GM18873 (cell line): ENCODE measurements around the gene LRFN5.
A peak's percentile ranks its signal among the peaks of the same experiment; 100 is the strongest.
"Not testable (repeated sequence)": the region's sequence is repeated elsewhere in the genome, so short reads cannot be mapped to it uniquely, and the experiment has no call there.

Source experiments
- ATAC-seq: cut with Tn5 transposase; IDR thresholded peaks from one replicate; pipeline ENCODE4 v1.9.1; 2021; ENCODE audit warnings: mild to moderate bottlenecking, moderate library complexity, moderate number of reproducible peaks; ENCODE audit not compliant: unreplicated experiment, low FRiP score

Gene LRFN5

DNA sequence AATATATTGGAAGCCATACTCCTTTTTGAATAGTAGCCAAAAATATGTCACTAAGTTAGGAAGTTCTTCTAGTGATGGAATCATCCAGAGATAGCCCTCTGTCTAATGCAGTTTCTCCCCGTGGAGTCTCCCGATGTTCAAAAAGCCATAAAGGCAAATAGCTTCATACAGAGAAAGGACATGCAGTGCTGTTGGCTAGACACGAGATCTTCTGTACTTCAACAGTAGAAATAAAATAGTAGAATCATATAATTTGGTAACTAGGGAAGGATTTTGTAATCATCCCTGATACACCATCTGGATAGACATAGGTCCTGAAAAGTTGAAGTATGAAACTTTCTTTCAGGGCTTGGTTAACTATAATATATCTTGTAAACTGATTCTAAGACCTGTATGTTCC lies 27.6 kb downstream of the LRFN5 start:
- no peak for ATAC-seq

DNA sequence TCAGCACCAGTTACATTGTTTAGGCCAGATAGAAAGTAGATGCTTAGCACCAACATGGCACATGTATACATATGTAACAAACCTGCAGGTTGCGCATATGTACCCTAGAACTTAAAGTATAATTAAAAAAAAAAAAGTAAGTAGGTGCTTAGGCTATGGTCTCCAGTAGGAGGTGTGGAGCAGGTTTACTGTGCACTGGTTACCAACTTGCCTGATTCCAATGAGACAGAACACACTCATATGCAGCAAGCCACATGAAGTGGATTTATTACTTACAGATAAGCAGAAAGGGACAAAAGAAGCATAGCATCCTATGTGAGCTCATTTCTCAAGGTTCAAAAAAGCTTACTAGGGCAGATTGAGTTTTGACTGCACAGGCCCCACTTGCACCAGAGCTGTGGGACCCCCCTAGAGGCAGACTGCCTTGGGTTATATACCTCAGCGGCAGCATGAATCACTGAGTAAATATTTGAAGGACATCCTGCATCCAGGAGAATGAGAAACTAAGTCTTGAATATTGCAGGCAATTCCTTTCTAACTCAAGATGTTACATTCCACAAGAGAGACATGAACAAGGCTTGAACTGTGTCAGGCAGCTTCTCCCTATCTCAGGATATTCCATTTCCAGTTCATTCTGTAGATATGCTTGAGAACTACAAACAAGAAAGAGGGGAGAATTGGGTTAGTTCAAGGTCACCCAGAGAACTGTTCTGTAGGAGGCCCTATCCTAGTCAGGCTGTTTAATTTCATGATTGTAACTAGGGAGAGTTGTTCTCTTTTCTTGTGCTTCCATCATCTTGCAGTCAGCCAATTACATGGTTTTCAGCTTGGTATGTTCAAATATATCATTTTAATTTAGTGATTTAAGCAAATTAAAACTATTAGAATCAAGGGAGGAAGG lies 30.1 kb downstream of the LRFN5 start:
- ATAC-seq: no peak

DNA sequence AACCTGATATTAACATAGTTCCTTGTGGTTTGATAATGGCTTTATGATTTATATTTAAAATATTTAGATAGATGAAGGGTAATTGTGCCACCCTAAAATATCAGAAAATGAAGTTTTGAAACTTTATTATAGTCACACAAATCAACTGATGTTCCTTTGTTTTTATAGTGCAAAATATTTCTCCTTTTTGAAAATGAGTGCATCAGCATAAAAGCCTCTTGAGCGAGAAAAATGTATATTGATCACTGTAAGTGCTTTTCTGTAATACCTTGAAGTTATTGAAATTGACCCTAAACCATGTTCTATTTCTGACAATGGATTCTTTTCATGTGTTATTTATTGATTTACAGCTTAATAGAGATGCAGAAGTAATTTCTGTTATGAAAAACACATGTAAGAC lies 35.0 kb downstream of the LRFN5 start:
- ATAC-seq: no peak

- ATAC-seq: no peak
Measured at GRCh38 chr14:41642367-41642766, 35.7 kb downstream of the LRFN5 start.

DNA sequence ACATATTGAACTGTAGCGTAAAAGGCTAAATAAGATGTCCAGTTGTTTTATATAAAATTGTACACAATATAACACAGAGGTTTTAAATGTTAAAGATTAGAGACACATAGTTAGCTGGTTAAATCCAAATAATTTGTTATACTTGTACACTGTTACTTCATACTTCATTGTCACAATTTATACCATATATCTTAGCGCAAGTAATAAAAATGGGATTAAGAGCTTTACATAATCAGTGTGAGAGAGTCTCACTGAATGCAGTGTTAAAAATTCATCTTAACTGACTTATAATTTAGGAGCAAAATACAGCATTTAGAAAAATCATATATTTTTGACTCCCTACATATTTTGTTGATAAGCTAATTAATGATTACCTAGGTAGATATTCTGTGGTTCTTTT lies 36.1 kb downstream of the LRFN5 start:
- no peak for ATAC-seq

GRCh38 chr14:41644606-41645005 lies 37.9 kb downstream of the LRFN5 start:
- ATAC-seq: no peak

DNA sequence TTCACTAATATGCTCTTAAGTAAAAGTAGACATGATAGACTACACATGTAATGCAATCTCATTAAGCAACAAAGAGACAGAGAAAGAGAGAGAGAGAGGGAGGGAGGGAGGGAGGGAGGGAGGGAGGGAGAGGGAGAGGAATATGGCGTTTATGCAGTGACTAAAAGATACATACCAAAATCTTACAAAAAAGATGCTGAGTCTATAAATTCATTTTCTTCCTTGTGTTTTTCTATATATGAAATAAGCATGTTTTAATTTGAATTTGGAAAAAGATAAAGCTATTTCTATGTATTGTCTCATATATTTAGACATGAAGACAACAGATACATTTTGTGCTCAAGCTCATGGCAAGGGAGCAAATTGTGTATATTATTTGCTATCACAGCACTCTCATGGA lies 44.1 kb downstream of the LRFN5 start:
- ATAC-seq: no peak

DNA sequence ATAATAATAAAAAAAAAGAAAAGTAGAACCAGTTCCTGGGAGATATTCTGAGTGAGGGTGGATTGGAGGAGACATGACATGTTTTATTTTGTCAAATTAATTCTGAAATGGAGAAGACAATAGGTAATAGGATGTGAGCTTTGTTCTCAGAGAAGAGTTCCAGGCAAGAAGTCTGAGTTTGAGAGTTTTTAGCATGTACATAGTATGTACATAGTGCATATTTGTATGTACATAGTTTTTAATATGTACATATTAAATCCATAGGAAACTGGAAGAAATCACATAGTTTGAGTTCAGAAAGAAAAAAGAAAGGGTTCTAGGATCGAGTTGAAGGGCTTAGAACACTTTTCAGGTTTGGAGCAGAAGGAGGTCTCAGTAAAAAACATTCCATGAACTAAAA lies 47.5 kb downstream of the LRFN5 start:
- ATAC-seq: no peak

GRCh38 chr14:41662780-41663472 lies 56.2 kb downstream of the LRFN5 start:
- no peak for ATAC-seq

- no peak for ATAC-seq
Measured at GRCh38 chr14:41663473-41663850, 56.8 kb downstream of the LRFN5 start.

DNA sequence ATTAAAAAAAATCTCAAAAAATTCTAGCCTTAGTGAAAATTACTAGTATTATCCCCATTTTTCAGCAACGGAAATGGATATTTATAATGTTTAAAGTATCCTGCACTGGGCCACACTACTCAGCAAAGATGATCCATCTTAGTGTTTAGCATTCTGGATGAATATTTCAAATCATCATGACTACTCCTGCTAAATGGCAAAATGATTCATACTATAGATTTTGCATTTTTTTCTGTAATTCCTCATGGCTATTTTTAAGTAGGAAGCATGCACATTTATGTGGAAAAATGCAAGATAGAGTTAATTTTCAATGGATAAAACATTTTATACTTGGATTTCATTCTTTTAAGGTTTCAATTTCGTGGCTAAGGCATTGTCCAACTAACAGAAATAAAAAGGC lies 59.6 kb downstream of the LRFN5 start:
- no peak for ATAC-seq

DNA sequence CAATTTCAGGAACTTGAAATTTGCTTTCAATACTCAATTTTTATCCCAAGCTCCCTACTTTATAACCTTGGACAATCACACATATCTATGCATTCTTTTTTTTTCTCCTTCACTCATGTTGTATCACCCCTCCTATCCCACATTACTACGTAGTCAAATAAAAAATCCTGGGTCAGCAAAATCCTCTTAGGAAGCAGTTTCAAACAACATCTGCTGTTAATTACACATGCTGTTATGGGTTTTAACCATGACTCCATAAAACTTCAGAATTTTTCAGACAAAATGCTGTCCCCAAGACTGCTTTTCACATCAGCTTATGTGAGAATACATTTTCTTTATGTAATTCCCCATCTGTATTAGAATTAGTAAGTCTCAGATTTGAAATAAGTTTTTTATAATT lies 61.7 kb downstream of the LRFN5 start:
- no peak for ATAC-seq

DNA sequence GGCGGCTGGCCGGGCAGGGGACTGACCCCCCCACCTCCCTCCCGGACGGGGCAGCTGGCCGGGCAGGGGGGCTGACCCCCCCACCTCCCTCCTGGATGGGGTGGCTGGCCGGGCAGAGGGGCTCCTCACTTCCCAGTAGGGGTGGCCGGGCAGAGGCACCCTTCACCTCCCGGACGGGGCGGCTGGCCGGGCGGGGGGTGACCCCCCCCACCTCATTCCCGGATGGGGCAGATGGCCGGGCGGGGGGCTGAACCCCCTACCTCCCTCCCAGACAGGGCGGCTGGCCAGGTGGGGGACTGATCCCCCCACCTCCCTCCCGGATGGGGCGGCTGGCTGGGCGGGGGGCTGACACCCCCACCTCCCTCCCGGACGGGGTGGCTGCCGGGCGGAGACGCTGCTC lies 66.9 kb downstream of the LRFN5 start:
- not testable (repeated sequence) for ATAC-seq

- ATAC-seq: not testable (repeated sequence)
Measured at GRCh38 chr14:41674511-41674971, 67.9 kb downstream of the LRFN5 start.

- no peak for ATAC-seq
Measured at GRCh38 chr14:41699486-41699885, 92.8 kb downstream of the LRFN5 start.

DNA sequence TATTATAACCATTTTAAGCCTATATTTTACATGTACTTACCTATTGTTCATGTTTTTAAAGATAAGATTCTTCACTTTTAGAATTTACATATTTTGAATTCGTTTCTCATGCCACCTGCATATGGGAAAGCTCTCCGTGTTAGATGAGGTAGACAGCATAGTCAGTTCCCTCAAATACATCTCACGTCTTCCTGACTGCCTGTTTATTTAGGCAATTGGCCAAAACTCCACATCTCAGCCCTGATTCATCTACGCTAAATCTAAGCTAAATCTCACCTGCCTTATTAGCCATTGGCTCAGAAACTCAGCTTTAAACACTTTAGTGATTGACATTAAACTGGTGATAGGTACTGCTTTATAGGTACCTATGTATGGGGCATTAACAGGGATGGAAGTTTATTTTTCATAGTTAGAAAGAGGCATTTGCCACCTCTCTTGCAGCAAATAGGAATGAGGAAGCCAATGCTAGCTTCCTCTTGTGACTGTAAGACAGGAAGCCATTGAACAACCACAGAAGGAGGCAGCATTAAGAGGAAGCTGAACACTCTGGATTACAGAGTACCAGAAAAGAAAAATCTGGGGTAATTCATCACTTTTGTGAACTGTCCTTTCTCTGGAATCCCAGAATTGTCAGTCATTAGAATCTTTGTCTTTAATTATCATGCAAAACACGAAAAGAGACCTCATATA lies 111.9 kb downstream of the LRFN5 start:
- ATAC-seq: no peak

DNA sequence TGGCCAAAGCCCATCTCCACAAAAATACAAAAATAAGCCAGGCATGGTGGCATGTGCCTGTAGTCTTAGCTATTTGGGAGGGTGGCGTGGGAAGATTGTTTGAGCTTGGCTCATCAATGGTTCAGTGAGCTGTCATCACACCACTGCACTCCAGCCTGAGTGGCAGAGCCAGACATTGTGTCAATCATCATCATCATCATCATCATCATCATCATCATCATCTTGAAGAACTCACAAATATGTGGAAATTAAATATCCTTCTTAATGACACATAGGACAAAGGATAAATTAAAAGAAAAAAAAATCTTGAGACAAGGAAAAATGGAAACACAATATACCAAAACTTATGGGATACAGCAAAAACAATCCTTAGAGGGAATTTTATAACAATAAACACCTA lies 132.5 kb downstream of the LRFN5 start:
- ATAC-seq: no peak

DNA sequence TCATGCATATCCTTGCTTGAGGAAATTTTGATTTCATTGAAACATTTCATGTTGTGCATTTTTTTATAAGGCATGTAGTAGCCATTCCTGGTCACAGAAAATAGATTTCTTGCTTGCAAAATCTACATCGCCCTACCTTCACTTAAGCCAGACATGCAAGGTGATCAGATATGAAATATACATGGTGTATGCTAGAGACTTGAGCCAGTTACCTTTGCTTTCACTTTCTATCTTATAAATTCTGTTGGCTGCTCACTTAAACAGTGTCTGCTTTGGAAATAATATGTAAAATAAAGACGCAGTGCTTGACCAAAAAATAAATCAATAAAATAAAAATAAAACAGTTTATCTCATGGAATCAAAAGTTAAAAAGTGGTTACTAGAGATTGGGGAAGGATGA lies 136.5 kb downstream of the LRFN5 start:
- no peak for ATAC-seq

DNA sequence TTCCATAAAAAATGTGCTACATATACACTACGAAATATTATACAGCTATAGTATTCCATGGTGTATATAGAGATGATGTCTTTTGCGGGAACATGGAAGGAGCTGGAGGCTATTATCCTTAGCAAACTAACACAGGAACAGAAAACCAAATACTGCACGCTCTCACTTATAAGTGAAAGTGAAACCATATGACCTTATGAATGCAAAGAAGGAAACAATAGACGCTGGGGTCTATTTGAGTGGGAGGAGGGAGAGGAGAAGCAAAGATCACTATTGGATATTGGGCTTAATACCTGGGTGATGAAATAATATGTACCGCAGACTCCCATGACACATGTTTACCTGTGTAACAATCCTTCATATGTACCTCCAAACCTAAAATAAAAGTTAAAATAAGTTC lies 142.8 kb downstream of the LRFN5 start:
- peak; percentile 72 for ATAC-seq

DNA sequence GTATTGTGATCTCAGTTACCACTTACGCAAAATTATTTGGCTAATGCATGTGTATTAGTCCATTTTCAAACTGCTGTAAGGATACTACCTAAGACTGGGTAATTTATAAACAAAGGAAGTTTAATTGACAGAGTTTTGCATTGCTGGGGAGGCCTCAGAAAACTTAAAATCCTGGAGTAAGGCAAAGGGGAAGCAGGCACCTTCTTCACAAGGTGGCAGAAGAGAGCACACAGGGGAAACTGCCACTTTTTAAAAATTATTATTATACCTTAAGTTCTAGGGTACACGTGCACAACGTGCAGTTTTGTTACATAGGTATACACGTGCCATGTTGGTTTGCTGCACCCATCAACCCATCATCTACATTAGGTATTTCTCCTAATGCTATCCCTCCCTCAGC lies 143.9 kb downstream of the LRFN5 start:
- not testable (repeated sequence) for ATAC-seq

- ATAC-seq: no peak
Measured at GRCh38 chr14:41758011-41758665, 151.5 kb downstream of the LRFN5 start.
